OCI-LY1 (cell line): Measurements from ENCODE around the gene LAMC2.
"Not testable (repeated sequence)": the region's sequence is repeated elsewhere in the genome, so short reads cannot be mapped to it uniquely, and the experiment has no call there.

Experiments
- H2AFZ ChIP-seq: fragments of 200-600 bp; sonication (generic), shearing (Covaris generic); 2 replicates; pipeline ENCODE4 v1.6.0; 2014; ENCODE audit warnings: antibody characterized with exemption, mild to moderate bottlenecking, low read length
- H3F3A ChIP-seq: fragments of 200-600 bp; sonication (generic), shearing (Covaris generic); 2 replicates; pipeline ENCODE4 v1.6.0; 2014; ENCODE audit warnings: mild to moderate bottlenecking, antibody characterized with exemption, low read length, moderate library complexity; ENCODE audit not compliant: insufficient read depth
- H3K27ac ChIP-seq: fragments of 200-600 bp; sonication (generic); 2 replicates; pipeline ENCODE4 v1.5.1; 2014; ENCODE audit warnings: low read length, mixed run types, mild to moderate bottlenecking, low read depth; ENCODE audit not compliant: poor library complexity, severe bottlenecking
- H3K27me3 ChIP-seq: fragments of 200-600 bp; sonication (generic); 2 replicates; pipeline ENCODE4 v1.6.0; 2014; ENCODE audit warnings: antibody characterized with exemption, mild to moderate bottlenecking, low read length, moderate library complexity; ENCODE audit not compliant: insufficient read depth
- H3K36me3 ChIP-seq: fragments of 200-600 bp; sonication (generic); 2 replicates; pipeline ENCODE4 v1.6.1; 2014; ENCODE audit warnings: mild to moderate bottlenecking, antibody characterized with exemption, low read length, moderate library complexity, mixed read lengths; ENCODE audit not compliant: insufficient read depth
- H3K4me1 ChIP-seq: fragments of 200-600 bp; sonication (generic); 2 replicates; pipeline ENCODE4 v1.5.1; 2014; ENCODE audit warnings: mild to moderate bottlenecking, low read length, moderate library complexity; ENCODE audit not compliant: insufficient read depth, severe bottlenecking
- H3K4me2 ChIP-seq: fragments of 200-600 bp; sonication (generic), shearing (Covaris generic); 2 replicates; pipeline ENCODE4 v1.6.1; 2014; ENCODE audit warnings: low read length
- H3K4me3 ChIP-seq: fragments of 200-600 bp; sonication (generic); 2 replicates; pipeline ENCODE4 v1.5.1; 2014; ENCODE audit warnings: low read length, low read depth, mild to moderate bottlenecking, mixed read lengths; ENCODE audit not compliant: poor library complexity, severe bottlenecking
- H3K79me2 ChIP-seq: fragments of 200-600 bp; shearing (Covaris generic); 2 replicates; pipeline ENCODE4 v1.6.1; 2016; ENCODE audit warnings: mixed run types, low read length, mixed read lengths; ENCODE audit not compliant: insufficient read depth
- H3K9ac ChIP-seq: fragments of 200-600 bp; sonication (generic), shearing (Covaris generic); 2 replicates; pipeline ENCODE4 v1.6.1; 2014; ENCODE audit warnings: mild to moderate bottlenecking, low read length, mixed read lengths
- H3K9me2 ChIP-seq: fragments of 200-600 bp; sonication (generic), shearing (Covaris generic); 2 replicates; pipeline ENCODE4 v1.6.1; 2014; ENCODE audit warnings: low read depth, mild to moderate bottlenecking, low read length, mixed read lengths
- H3K9me3 ChIP-seq: fragments of 200-600 bp; shearing (Covaris generic); 2 replicates; pipeline ENCODE4 v1.6.1; 2014; ENCODE audit warnings: low read length, mixed read lengths
- H4K20me1 ChIP-seq: fragments of 200-600 bp; sonication (generic), shearing (Covaris generic); 2 replicates; pipeline ENCODE4 v1.6.0; 2016; ENCODE audit warnings: mild to moderate bottlenecking, low read length; ENCODE audit not compliant: insufficient read depth
- EZH2 ChIP-seq: fragments of 200-600 bp; sonication (generic), shearing (Covaris generic); IDR thresholded peaks from 2 replicates; pipeline ENCODE4 v1.8.0; 2017; ENCODE audit warnings: borderline replicate concordance, mixed run types, mild to moderate bottlenecking, antibody characterized with exemption, low read length, moderate library complexity, mixed read lengths
- TF ChIP-seq, protein P1 (sequence below): fragments of 200-600 bp; sonication (generic), shearing (Covaris generic); IDR thresholded peaks from 2 replicates; pipeline ENCODE4 v1.5.1; 2017; ENCODE audit warnings: mild to moderate bottlenecking, antibody characterized with exemption, low read length, moderate library complexity, mixed read lengths

The LAMC2 gene

DNA sequence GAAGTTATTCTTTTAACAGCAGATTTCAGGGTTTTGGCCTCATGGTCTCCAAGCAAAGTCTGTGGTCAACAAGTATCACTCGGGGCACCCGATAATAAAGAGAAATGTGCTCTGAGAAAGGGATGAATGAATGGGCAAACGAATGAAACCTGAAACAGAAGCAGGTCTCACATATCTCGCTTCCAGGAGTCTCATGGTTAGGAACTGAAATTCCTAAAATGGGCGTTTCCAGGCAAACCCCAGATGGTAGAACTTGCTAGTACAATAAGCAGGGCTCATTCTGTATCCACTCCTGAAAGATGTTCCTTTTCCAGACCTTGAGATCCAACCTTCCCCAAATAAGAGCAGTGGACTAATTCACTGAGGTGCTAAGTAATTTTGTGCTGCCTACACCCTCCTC lies 87.2 kb downstream of the LAMC2 start:
- Histone ChIP-seq H3K27me3 (no peaks in the 10 kb centered on the region), H3K27ac (no peak overlapping the region), H3K36me3 (no peaks in the 10 kb centered on the region), H3K79me2 (no peaks in the 10 kb centered on the region), H3K4me1 (no peaks in the 10 kb centered on the region), H4K20me1 (no peaks in the 10 kb centered on the region), H3K4me2 (no peak overlapping the region), H3K4me3 (no peak overlapping the region), H3F3A (no peaks in the 10 kb centered on the region), H3K9me3 (no peaks in the 10 kb centered on the region), H3K9ac (no peak overlapping the region), H3K9me2 (no peaks in the 10 kb centered on the region), H2AFZ (no peak overlapping the region)
- no peak for TF ChIP-seq EZH2
- TF ChIP-seq, protein P1, sequence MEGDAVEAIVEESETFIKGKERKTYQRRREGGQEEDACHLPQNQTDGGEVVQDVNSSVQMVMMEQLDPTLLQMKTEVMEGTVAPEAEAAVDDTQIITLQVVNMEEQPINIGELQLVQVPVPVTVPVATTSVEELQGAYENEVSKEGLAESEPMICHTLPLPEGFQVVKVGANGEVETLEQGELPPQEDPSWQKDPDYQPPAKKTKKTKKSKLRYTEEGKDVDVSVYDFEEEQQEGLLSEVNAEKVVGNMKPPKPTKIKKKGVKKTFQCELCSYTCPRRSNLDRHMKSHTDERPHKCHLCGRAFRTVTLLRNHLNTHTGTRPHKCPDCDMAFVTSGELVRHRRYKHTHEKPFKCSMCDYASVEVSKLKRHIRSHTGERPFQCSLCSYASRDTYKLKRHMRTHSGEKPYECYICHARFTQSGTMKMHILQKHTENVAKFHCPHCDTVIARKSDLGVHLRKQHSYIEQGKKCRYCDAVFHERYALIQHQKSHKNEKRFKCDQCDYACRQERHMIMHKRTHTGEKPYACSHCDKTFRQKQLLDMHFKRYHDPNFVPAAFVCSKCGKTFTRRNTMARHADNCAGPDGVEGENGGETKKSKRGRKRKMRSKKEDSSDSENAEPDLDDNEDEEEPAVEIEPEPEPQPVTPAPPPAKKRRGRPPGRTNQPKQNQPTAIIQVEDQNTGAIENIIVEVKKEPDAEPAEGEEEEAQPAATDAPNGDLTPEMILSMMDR, result no peak

DNA sequence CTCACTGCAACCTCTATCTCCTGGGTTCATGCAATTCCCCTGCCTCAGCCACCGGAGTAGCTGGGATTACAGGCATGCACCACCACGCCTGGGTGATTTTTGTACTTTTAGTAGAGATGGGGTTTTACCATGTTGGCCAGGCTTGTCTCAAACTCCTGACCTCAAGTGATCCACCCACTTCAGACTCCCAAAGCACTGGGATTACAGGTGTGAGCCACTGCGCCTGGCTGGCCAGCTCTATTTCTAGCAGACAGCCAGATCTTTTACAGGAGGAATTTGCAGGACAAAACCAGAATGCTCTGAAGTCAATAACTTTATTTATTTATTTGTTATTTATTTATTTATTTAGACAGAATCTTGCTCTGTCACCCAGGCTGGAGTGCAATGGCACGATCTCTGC lies 87.9 kb downstream of the LAMC2 start:
- H3K4me3 ChIP-seq, H3K9me2 ChIP-seq, H3K79me2 ChIP-seq, H3K4me2 ChIP-seq, H3K4me1 ChIP-seq, H3K27ac ChIP-seq, H2AFZ ChIP-seq, H3F3A ChIP-seq, H3K9me3 ChIP-seq, H3K36me3 ChIP-seq, H4K20me1 ChIP-seq, H3K27me3 ChIP-seq, H3K9ac ChIP-seq: not testable (repeated sequence)

DNA sequence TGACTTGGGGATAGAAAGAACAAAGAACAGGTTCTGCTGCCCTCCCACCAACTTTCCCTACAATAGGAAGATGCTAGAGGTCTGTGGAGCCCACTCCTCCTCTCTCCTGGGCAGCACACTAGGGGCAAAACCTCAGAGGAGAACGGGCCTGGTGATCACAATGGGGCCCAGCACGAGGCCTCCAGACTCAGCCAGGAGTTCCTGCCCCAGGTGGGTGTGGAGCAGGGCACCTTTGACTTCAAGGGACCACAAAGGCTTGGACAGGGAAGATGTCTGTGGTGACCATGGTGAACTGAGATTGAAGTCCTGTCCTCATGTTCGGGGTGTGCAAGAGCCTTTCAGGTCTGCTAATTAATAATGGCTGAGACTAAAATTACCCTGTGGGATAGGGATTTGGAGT lies 88.8 kb downstream of the LAMC2 start:
- TF ChIP-seq, protein P1, result no peak
- TF ChIP-seq EZH2, result no peak
- Histone ChIP-seq H4K20me1 (no peaks in the 10 kb centered on the region), H3K4me2 (no peak overlapping the region), H3K36me3 (no peaks in the 10 kb centered on the region), H2AFZ (no peak overlapping the region), H3K9me3 (no peaks in the 10 kb centered on the region), H3K4me1 (no peaks in the 10 kb centered on the region), H3K9ac (no peak overlapping the region), H3K27ac (no peak overlapping the region), H3K9me2 (no peaks in the 10 kb centered on the region), H3K4me3 (no peak overlapping the region), H3K79me2 (no peaks in the 10 kb centered on the region), H3F3A (no peaks in the 10 kb centered on the region), H3K27me3 (no peaks in the 10 kb centered on the region)

DNA sequence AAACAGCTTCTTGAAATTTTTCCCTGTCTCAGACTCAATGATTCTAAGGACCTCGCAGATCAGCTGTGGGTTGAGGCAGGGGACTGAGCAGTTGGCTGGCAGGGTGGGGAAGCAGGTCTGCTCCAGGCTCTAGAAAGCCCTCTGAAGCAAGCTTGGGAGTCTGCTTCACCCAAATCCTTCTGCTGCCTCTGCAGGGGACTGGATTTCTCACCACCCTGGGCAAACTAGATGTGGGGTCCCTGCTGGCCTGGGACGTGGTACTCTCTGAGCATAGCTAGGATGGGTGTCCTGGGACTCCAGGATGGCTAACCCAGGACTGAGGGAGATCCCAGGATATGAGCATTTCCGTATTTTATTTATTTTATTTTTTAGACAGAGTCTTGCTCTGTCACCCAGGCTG lies 89.3 kb downstream of the LAMC2 start:
- Histone ChIP-seq H3F3A (no peaks in the 10 kb centered on the region), H2AFZ (no peak overlapping the region), H3K79me2 (no peaks in the 10 kb centered on the region), H3K9me3 (no peaks in the 10 kb centered on the region), H3K36me3 (no peaks in the 10 kb centered on the region), H3K9me2 (no peaks in the 10 kb centered on the region), H4K20me1 (no peaks in the 10 kb centered on the region), H3K4me1 (no peaks in the 10 kb centered on the region), H3K9ac (no peak overlapping the region), H3K4me3 (no peak overlapping the region), H3K27me3 (no peaks in the 10 kb centered on the region), H3K4me2 (no peak overlapping the region), H3K27ac (no peak overlapping the region)
- TF ChIP-seq EZH2, result no peak
- TF ChIP-seq, protein P1, result no peak
